T-cell (primary cell): ENCODE results near the gene KY. TPM values are rescaled to one million over a fixed set of nuclear protein-coding genes. Genes with fewer than 3 reads are reported as not detected.

Experiments used
- ATAC-seq, 4 experiments: fragments of 200-7000 bp in 3 of 4; fragments of 150-1000 bp in 1 of 4; cut with Tn5 transposase; replicated peaks in 1 of 4; 1 replicate in 3 of 4; 2 replicates in 1 of 4; pipeline ENCODE4 v1.10.0; 2021; ENCODE audit warnings: moderate library complexity in 3 of 4, mild to moderate bottlenecking in 2 of 4, moderate number of reproducible peaks in 1 of 4
- CTCF ChIA-PET, 2 donors: fragments of 300-600 bp; sonication (Branson Sonifier 250); formaldehyde crosslinking; loops; one replicate each; lab custom pipeline; 2022; ENCODE audit warnings: antibody characterized with exemption in 2 of 2; lab: Charles Lee
- POLR2A ChIA-PET, 2 donors: fragments of 300-600 bp; sonication (Branson Sonifier 250); formaldehyde crosslinking; loops; one replicate each; lab custom pipeline; 2022; ENCODE audit warnings: antibody characterized with exemption in 2 of 2; lab: Charles Lee
- DNase-seq, 35 experiments: peaks; one replicate each; pipeline versions ENCODE4 v3.0.0 to v3.0.0-alpha.2; 2013 to 2023
- H3K27ac ChIP-seq: one replicate; pipeline ENCODE4 v1.5.1; 2013; ENCODE audit warnings: low read length
- H3K27me3 ChIP-seq, 2 experiments: replicated peaks in 1 of 2; 1 replicate in 1 of 2; 2 replicates in 1 of 2; pipeline versions ENCODE4 v1.6.1 to v1.7.0; 2013; ENCODE audit warnings: low read length in 1 of 2, mixed read lengths in 1 of 2; ENCODE audit not compliant: control insufficient read depth in 2 of 2, insufficient read depth in 2 of 2; ENCODE audit errors: extremely low read depth in 1 of 2
- H3K36me3 ChIP-seq, 2 donors: 1 replicate in 1 of 2; 2 replicates in 1 of 2; pipeline versions ENCODE4 v1.6.1 to v1.7.0; 2013; ENCODE audit warnings: low read length in 1 of 2; ENCODE audit not compliant: control insufficient read depth in 2 of 2, insufficient read depth in 1 of 2; ENCODE audit errors: extremely low read depth in 1 of 2
- H3K4me1 ChIP-seq, 2 experiments: 1 replicate in 1 of 2; 2 replicates in 1 of 2; pipeline versions ENCODE4 v1.6.1 to v1.7.0; 2013; ENCODE audit warnings: low read length in 2 of 2, mixed read lengths in 1 of 2; ENCODE audit not compliant: insufficient read depth in 2 of 2, control insufficient read depth in 1 of 2; ENCODE audit errors: extremely low read depth in 1 of 2
- H3K4me3 ChIP-seq, 2 donors: 1 replicate in 1 of 2; 2 replicates in 1 of 2; pipeline versions ENCODE4 v1.5.1 to v1.7.0; 2013; ENCODE audit warnings: mild to moderate bottlenecking in 2 of 2, low read length in 1 of 2, moderate library complexity in 1 of 2; ENCODE audit not compliant: control insufficient read depth in 1 of 2; ENCODE audit errors: extremely low read depth in 1 of 2
- H3K9me3 ChIP-seq: 2 replicates; pipeline ENCODE4 v1.7.0; 2013
- H3K27ac Mint-ChIP-seq, 2 donors: one replicate each; pipeline ENCODE4 v1.8.0; 2020 to 2021; ENCODE audit warnings: mild to moderate bottlenecking in 2 of 2, mixed read lengths in 2 of 2
- H3K27me3 Mint-ChIP-seq, 2 donors: one replicate each; pipeline ENCODE4 v1.8.0; 2021 to 2022; ENCODE audit warnings: mixed read lengths in 2 of 2
- H3K36me3 Mint-ChIP-seq: one replicate; pipeline ENCODE4 v1.8.0; 2021; ENCODE audit warnings: mixed read lengths
- H3K4me1 Mint-ChIP-seq, 3 donors: one replicate each; pipeline ENCODE4 v1.8.0; 2020 to 2022; ENCODE audit warnings: mixed read lengths in 3 of 3, mild to moderate bottlenecking in 1 of 3
- H3K4me3 Mint-ChIP-seq, 3 donors: one replicate each; pipeline ENCODE4 v1.8.0; 2020 to 2022; ENCODE audit warnings: mild to moderate bottlenecking in 3 of 3, mixed read lengths in 3 of 3, moderate library complexity in 3 of 3
- H3K9me3 Mint-ChIP-seq, 3 donors: one replicate each; pipeline ENCODE4 v1.8.0; 2020 to 2022; ENCODE audit warnings: mixed read lengths in 3 of 3
- WGBS: methylation state at CpG from one replicate; pipeline ENCODE4 v1.1.5; 2013; ENCODE audit warnings: missing lambda C conversion rate; ENCODE audit not compliant: insufficient coverage; 5-methylcytosine and 5-hydroxymethylcytosine counted together
- total RNA-seq, 35 experiments: library from RNA in 6 of 35; stranded (reverse) in 6 of 35; fragments of 120-200 nt in 1 of 35; gene quantifications; one replicate each; pipeline versions ENCODE4 v1.2.1 to v1.2.4 and lab custom pipeline; 2013 to 2026

Gene KY
- total RNA-seq, 5 donors from 2014 or later (not counting 1 experiment from before 2014, with no cell fraction given), result not detected

DNA sequence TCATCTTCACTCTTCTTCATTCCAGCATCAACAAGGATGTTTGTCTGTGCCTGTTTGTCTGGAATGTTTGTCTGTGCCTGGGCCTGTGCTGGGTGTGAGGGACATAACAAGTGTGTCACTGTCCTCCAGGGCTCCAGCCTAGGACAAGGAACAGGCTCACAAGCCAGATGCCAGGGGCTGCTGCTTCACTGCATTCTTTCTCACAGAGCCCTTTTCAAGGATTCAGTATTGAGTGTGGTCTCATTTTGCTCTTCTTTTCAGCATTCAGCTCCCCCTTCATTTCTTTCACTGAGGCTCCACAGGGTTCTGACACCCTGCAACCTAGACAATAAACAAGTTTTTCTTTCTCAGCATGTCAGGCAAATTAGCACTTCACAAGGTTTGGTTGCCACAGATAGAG lies 43.6 kb upstream of the KY start:
- H3K27ac ChIP-seq, result no peak overlapping the region
- H3K9me3 Mint-ChIP-seq, result peaks cover 0 to 3% (median 0%) of the 10 kb centered on the region in 3 donors
- no peak overlapping the region for H3K4me3 Mint-ChIP-seq
- H3K27me3 Mint-ChIP-seq, result peaks cover 0 to 7% of the 10 kb centered on the region in 2 donors
- peaks cover 0 to 11% of the 10 kb centered on the region in 2 experiments for H3K27me3 ChIP-seq
- no peaks in the 10 kb centered on the region for H3K4me1 ChIP-seq
- no peaks in the 10 kb centered on the region for H3K4me1 Mint-ChIP-seq
- no peaks in the 10 kb centered on the region for H3K36me3 ChIP-seq
- ChIA-PET CTCF (no interaction called here), POLR2A (no interaction called here)
- H3K27ac Mint-ChIP-seq, result no peak overlapping the region
- no peaks in the 10 kb centered on the region for H3K9me3 ChIP-seq
- H3K4me3 ChIP-seq, result no peak overlapping the region
- ATAC-seq (no peak), DNase-seq (no peak)
- H3K36me3 Mint-ChIP-seq, result no peaks in the 10 kb centered on the region

- Mint-ChIP-seq H3K36me3 (no peaks in the 10 kb centered on the region), H3K4me1 (no peaks in the 10 kb centered on the region)
Measured at GRCh38 chr3:134693804-134694203, 43.0 kb upstream of the KY start.

GRCh38 chr3:134693226-134693625 lies 42.4 kb upstream of the KY start:
- no peaks in the 10 kb centered on the region for H3K4me1 Mint-ChIP-seq
- no peaks in the 10 kb centered on the region for H3K36me3 ChIP-seq
- H3K4me3 Mint-ChIP-seq, result no peak overlapping the region
- no peak overlapping the region for H3K4me3 ChIP-seq
- no peak for ATAC-seq
- WGBS, result 96% methylated on average over 3 of the region's 4 CpGs
- peaks cover 0 to 3% (median 0%) of the 10 kb centered on the region in 3 donors for H3K9me3 Mint-ChIP-seq
- no peak overlapping the region for H3K27ac ChIP-seq
- H3K4me1 ChIP-seq, result no peaks in the 10 kb centered on the region
- no peaks in the 10 kb centered on the region for H3K36me3 Mint-ChIP-seq
- ChIA-PET POLR2A (no interaction called here), CTCF (interaction anchor here in 1 of 2 donors (0.6 kb wide), 1 partner anchor 325 kb away, joined by 3 read pairs; no protein-coding TSS in a partner anchor)
- H3K27ac Mint-ChIP-seq, result no peak overlapping the region
- peaks cover 0 to 6% of the 10 kb centered on the region in 2 donors for H3K27me3 Mint-ChIP-seq
- DNase-seq, result no peak
- H3K27me3 ChIP-seq, result peaks cover 0 to 7% of the 10 kb centered on the region in 2 experiments
- H3K9me3 ChIP-seq, result no peaks in the 10 kb centered on the region

More at GRCh38 chr3:134693804-134694203, 43.0 kb upstream of the KY start:
- ATAC-seq (no peak), DNase-seq (no peak)
- 93% methylated on average over 5 of the region's 7 CpGs for WGBS
- Mint-ChIP-seq H3K27ac (no peak overlapping the region), H3K27me3 (peaks cover 0 to 6% of the 10 kb centered on the region in 2 donors), H3K9me3 (peaks cover 0 to 3% (median 0%) of the 10 kb centered on the region in 3 donors), H3K4me3 (no peak overlapping the region)
- ChIA-PET CTCF (no interaction called here), POLR2A (no interaction called here)
- no peak overlapping the region for H3K27ac ChIP-seq
- peaks cover 0 to 8% of the 10 kb centered on the region in 2 experiments for H3K27me3 ChIP-seq
- no peaks in the 10 kb centered on the region for H3K4me1 ChIP-seq
- H3K36me3 ChIP-seq, result no peaks in the 10 kb centered on the region
- H3K4me3 ChIP-seq, result no peak overlapping the region
- no peaks in the 10 kb centered on the region for H3K9me3 ChIP-seq

DNA sequence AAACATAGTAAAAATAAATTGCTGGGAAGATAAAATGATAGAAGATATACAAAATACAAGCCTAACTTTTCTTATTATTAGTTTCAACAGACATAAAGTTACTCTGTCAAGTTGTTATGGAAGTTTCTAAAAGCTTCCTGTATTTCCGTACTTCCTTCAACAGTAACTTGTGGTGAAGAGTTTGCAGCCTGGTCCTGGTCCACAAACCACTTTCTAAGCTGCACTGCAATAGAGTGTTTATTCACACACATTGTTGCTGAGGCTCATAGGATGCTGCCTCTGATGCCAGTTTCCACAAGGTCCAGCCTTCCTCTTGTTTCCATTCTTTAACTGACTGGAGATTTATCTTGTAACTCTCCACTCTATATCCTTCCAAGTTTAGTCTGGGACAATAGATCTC lies 39.4 kb upstream of the KY start:
- Histone ChIP-seq H3K27me3 (no peaks in the 10 kb centered on the region), H3K9me3 (no peaks in the 10 kb centered on the region), H3K36me3 (no peaks in the 10 kb centered on the region), H3K4me1 (no peaks in the 10 kb centered on the region), H3K27ac (no peak overlapping the region), H3K4me3 (no peak overlapping the region)
- DNase-seq (no peak), ATAC-seq (no peak)
- Mint-ChIP-seq H3K4me3 (no peak overlapping the region), H3K27me3 (peaks cover 0 to 6% of the 10 kb centered on the region in 2 donors), H3K27ac (no peak overlapping the region), H3K36me3 (no peaks in the 10 kb centered on the region), H3K4me1 (no peaks in the 10 kb centered on the region), H3K9me3 (peaks cover 0 to 3% (median 0%) of the 10 kb centered on the region in 3 donors)
- ChIA-PET CTCF (no interaction called here), POLR2A (no interaction called here)
- no CpG with 5 or more reads among the region's 1 CpG for WGBS

DNA sequence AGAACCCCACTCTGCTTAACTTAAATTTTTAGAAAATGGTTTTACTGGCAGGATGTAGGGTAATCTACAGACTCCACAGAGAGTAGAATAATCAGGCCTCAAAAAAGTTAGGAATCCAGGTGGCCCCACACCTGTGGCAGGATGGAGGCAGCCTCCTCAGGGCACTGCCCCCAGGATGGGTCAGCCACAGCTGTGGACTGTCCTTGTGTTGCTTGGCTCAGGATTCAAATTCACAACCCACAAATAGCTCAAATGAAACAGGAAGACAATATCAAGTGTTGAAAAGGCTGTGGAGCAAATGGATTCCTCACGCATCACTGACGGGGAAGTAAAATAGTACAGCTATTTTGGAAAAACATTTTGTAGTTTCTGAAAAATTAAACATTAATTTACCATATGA lies 36.8 kb upstream of the KY start:
- H3K4me1 ChIP-seq, result no peaks in the 10 kb centered on the region
- no peaks in the 10 kb centered on the region for H3K9me3 Mint-ChIP-seq
- H3K4me3 Mint-ChIP-seq, result no peak overlapping the region
- H3K9me3 ChIP-seq, result no peaks in the 10 kb centered on the region
- no peak overlapping the region for H3K27ac Mint-ChIP-seq
- no peak for ATAC-seq
- no peaks in the 10 kb centered on the region for H3K4me1 Mint-ChIP-seq
- CTCF ChIA-PET, result interaction anchor here in 1 of 2 donors (0.6 to 1.0 kb wide), 2 partner anchors 16 to 29 kb away, joined by 3 to 5 read pairs; no protein-coding TSS in a partner anchor
- H3K4me3 ChIP-seq, result no peak overlapping the region
- H3K36me3 ChIP-seq, result no peaks in the 10 kb centered on the region
- WGBS, result no CpG with 5 or more reads among the region's 2 CpGs
- H3K27me3 Mint-ChIP-seq, result no peaks in the 10 kb centered on the region
- H3K27me3 ChIP-seq, result no peaks in the 10 kb centered on the region
- H3K36me3 Mint-ChIP-seq, result no peaks in the 10 kb centered on the region
- POLR2A ChIA-PET, result no interaction called here
- no peak for DNase-seq
- H3K27ac ChIP-seq, result no peak overlapping the region

GRCh38 chr3:134685929-134686802 lies 35.3 kb upstream of the KY start:
- H3K27me3 Mint-ChIP-seq, result peaks cover 2 to 5% of the 10 kb centered on the region in 2 donors
- Histone ChIP-seq H3K27me3 (peaks cover 0 to 3% of the 10 kb centered on the region in 2 experiments), H3K4me3 (no peak overlapping the region), H3K27ac (no peak overlapping the region), H3K36me3 (no peaks in the 10 kb centered on the region), H3K4me1 (no peaks in the 10 kb centered on the region), H3K9me3 (no peaks in the 10 kb centered on the region)
- DNase-seq (no peak), ATAC-seq (no peak)
- no peaks in the 10 kb centered on the region for H3K9me3 Mint-ChIP-seq
- no peaks in the 10 kb centered on the region for H3K36me3 Mint-ChIP-seq
- 71% methylated on average over 3 of the region's 7 CpGs for WGBS
- no peak overlapping the region for H3K4me3 Mint-ChIP-seq
- no peak overlapping the region for H3K27ac Mint-ChIP-seq
- ChIA-PET CTCF (no interaction called here), POLR2A (no interaction called here)
- H3K4me1 Mint-ChIP-seq, result no peaks in the 10 kb centered on the region
